Right renal pelvis (tissue), 4 donors: ENCODE results near the gene RFNG. TPM values are rescaled to one million over a fixed set of nuclear protein-coding genes. Genes with fewer than 3 reads are reported as not detected.
"Not testable (repeated sequence)": the region's sequence is repeated elsewhere in the genome, so short reads cannot be mapped to it uniquely, and the experiment has no call there.

Experiments
- DNase-seq, 4 donors: peaks; one replicate each; pipeline ENCODE4 v3.0.0-alpha.2; 2013; ENCODE audit warnings: low read depth in 4 of 4, low spot score in 3 of 4, missing footprints in 1 of 4
- polyA plus RNA-seq, 4 donors: library from polyadenylated mRNA; unstranded; fragments of 120-200 nt; gene quantifications; one replicate each; pipeline ENCODE4 v1.2.1, GENCODE V29; 2013; ENCODE audit not compliant: insufficient read length in 4 of 4

The RFNG gene
- polyA plus RNA-seq, 4 donors = 39.7 to 59.1 (median 47.5) TPM

DNA sequence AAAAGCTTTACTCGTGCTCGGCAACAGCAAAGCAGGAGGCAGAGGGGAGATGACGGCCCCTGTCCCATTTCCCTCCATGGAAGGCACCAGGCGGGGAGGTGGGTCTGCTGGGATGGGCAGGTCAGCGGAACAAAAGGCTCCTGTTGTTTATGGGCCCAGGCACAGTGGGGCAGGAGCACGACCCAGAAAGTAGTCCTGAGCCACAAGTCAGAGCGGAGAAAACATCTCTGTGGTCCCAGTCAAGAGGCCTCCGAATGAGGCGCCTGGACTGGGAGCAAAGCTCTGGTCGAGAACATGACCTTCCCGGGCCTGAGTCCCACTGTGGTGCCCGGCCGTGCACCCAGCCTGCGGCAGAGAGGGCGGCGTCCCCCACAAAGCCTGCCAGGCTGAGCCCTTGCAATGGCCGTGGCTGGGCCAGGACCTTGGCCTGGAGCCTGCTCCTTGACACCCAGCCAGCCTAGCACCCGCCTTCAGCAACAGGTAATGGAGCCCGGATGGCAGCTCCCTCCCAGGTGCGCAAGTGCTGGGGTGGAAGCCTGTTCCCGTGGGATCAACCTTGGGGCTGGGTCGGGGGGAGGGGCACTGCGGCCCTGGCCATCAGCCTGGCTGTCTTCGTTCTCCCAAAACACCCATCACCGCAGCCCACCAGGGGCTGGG is 3.6 kb downstream of the RFNG start:
- no peak for DNase-seq

- no peak for DNase-seq
These were observed 4.2 kb downstream of the RFNG start for GRCh38 chr17:82047379-82047778.

DNA sequence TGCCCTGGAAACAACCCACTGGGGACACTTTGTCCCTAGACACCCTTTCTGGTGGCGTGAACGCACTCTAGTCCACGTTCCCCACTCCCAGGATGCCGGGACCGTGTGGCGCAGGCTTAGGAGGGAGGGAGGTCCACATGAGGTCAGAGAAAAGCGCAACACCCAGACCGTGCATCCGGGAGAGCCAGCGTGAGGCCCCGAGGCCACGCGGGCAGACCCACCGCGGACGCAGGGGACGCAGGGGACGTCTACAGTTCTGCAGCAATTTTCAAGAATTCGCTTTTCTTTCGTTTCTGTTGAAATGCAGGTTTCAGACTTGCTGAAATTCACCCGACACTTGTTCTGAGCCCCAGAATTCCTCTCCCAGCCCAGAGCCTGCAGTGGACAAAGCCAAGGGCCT is 4.7 kb downstream of the RFNG start:
- no peak for DNase-seq

DNA sequence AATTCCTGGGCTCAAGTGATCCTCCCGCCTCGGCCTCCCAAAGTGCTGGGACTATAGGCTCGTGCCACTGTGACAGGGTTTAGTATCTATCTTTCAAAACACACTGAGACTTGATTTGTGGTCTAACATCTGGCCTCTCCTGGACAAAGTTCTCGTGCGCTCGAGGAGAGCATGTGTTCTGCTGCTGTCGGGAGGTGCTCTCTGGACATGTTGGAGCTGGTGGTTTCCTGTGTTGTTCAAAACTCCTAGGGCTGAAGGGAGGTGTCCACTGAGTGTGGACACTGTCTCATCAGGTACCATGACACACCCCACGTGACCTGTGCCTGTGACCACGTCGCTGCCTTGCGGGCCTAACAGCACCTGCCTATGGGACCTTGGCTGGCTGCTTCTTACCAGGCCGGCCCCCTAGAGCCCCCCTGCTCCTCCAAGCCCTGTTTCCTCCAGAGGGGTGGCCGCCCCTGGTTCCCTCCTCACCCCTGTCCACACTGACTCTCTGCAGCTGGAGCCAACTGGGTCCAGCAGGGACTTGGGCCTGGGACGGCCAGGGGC is 5.6 kb downstream of the RFNG start:
- no peak for DNase-seq

GRCh38 chr17:82043507-82043906 is 8.1 kb downstream of the RFNG start:
- DNase-seq = no peak

DNA sequence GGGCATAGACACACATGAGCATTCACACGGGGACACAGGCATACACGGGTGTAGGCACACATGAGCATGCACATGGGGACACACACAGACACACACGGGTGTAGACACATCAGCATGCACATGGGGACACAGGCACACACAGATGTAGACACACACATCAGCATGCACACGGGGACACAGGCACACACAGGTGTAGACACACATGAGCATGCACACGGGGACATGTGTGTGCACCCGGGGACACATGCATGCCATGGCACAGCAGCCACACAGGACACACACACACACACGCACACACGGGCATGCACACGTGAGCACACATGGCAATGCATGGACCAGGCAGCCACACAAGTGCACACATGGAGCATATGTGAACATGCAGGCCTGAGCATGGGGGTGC is 9.0 kb downstream of the RFNG start:
- no peak for DNase-seq

GRCh38 chr17:82041144-82041814 is 10.3 kb downstream of the RFNG start:
- no peak for DNase-seq

GRCh38 chr17:82039695-82040299 is 11.8 kb downstream of the RFNG start:
- DNase-seq = no peak

DNA sequence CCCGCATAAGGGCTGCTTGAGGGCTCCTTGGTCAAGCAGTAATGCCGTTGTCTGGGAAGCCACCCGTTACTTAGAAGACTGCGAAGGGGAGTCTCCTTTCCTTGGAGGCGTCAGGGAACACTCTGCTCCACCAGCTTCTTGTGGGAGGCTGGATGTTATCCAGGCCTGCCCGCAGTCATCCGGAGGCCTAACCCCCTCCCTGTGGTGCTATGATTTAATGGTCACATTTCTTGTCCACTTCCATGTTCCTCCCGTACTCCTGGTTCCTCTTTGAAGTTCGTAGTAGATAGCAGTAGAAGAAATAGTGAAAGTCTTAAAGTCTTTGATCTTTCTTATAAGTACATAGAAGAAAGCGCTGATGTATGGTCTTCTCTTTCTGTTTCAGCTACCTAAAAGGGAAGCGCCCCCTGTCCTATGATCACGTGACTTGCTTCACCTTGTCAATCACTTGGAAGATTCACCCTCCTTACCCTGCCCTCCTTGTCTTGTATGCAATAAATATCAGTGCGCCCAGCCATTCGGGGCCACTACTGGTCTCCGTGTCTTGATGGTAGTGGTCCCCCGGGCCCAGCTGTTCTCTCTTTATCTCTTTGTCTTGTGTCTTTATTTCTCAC is 12.7 kb downstream of the RFNG start:
- DNase-seq = not testable (repeated sequence)

DNA sequence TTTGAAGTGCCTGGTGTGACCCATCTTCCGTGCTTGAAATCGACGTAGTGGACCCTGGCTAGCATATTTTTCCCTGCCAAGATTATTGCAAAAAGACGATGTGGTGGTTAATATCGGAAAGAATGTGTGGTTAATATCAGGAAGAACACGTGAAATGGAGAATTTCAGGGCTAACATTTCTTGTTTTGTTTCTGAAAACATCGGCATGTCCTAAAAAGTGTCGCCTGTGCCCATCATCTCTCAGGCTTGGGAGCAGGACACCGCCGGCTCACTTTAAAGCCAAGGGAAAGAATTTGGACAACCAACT is 13.8 kb downstream of the RFNG start:
- DNase-seq = no peak

- peak; percentile 88 to 93 (median 90) for DNase-seq
These were observed 14.3 kb downstream of the RFNG start, which contains the start of gene DCXR for GRCh38 chr17:82037092-82037888. Gene DCXR, minus strand, starts transcription at chr17:82037697. Its CDS starts 15 bp downstream, at chr17:82037682.

DNA sequence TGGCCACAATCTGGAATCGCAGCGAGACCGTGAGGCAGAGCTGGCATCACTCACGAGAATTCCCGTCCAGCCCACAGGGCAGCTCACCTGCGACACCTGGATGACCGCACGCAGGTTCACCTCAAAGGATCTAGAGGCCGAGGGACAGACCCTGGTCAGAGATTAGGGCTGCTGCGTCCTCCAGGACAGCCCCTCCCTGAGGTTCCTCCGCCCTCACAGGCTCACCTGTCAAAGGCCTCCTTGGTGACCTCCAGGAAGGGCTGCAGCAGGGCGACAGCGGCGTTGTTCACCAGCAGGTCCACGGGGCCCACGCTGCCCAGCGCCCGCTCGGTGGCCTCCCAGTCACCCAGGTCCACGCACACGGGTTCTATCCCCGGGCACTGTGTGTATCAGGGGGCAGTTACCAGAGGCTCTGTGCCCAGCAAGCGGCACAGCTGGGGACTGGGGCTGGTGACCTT is 14.9 kb downstream of the RFNG start:
- no peak for DNase-seq

- DNase-seq = no peak
These were observed 15.5 kb downstream of the RFNG start for GRCh38 chr17:82035956-82036633.

- no peak for DNase-seq
These were observed 16.1 kb downstream of the RFNG start for GRCh38 chr17:82035488-82035887.

GRCh38 chr17:82034371-82035011 is 17.1 kb downstream of the RFNG start:
- no peak for DNase-seq

- DNase-seq = no peak
These were observed 18.1 kb downstream of the RFNG start for GRCh38 chr17:82033359-82034085.

DNA sequence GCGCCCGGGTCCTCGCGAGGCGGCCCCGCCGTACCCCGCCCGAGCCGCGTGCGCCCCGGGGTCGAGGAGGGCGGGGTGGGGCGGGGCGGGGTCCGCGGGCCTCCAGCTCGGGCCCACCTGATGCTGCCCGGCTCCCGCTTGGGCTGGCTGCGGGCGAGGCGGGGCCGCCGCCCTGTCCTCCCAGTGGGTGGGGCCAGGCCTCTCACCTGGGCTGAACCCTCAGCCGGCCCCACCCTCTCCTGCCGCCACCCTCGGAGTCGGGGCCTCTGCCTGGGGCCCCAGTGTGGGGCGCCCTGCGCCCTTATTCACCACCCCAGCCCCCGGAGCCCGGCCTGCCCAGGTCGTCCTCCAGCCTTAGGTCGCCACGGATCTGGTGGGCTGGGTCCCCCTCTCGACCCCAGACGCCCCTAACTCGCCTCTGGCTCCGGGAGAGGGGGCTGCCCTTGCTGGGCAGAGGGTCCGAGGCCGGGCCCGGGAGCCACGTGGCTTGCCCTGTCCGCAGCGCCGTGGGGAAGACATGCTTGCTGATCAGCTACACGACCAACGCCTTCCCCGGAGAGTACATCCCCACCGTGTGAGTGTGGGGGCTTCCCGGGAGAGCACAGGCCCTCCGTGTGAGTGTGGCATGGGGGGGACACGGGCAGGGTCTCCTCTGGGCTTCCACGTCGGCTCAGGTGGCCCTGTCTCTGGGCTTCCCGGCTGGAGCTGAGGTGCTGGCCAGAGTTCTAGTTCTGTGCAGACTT is 19.6 kb downstream of the RFNG start:
- DNase-seq = no peak

- DNase-seq = no peak
These were observed 20.2 kb downstream of the RFNG start, which contains the start of gene RAC3 for GRCh38 chr17:82031303-82031884. Gene RAC3, plus strand, starts transcription at chr17:82031678. Its CDS starts 84 bp downstream, at chr17:82031762.
